ENCODE results near the gene TNS2. TPM values are rescaled to one million over a fixed set of nuclear protein-coding genes. Genes with fewer than 3 reads are reported as not detected.

The TNS2 gene
- total and polyA plus RNA-seq, 2 of the 13 experiments (the other 11 are each of a cell fraction or from before 2014, with no cell fraction given), result 8.9 to 20.4 TPM

DNA sequence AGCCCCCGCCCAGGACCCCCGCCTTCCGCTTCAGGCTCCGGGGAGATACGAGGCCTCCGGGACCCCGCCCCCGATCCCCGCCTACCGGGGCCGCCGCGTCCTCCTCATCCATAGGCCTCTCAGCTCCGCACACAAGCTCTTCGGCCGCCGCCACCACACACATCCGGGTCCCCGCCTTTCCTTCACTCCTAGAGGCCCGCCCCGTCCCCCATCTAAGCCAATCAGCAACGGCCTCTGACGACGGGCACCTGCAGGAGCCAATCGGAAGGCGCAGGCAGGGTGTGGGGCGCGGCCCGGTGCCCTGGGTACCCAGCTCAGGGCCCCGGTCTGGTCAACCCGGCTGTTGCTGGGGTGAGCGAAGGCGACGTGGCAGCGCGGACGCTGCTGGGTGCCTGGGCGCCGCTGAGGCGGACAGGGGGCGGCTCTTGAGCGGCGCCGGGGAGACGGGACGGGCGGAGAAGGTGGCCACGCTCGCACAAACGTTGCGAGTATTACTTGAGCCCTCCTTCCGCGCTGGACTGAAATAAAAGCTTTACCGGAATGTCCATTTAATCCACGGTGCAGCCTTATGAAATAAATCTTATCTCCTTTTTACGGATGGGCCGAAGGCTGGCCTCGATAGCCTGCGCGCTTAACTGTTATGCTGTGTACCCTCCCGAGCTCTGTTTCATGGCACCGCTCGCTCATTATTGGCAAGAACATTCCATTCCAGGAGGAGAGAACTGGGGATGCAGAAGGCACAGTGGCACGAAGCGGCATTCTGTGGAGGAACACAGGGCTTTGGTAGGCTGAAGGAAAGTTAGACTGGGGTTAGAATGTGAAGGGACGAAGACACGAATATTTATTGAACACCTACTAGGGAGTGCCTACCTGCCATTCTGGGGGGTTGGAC lies 29.6 kb downstream of the TNS2 start, which contains the start of gene SPRYD3 (continued):
- TF ChIP-seq, protein P1, sequence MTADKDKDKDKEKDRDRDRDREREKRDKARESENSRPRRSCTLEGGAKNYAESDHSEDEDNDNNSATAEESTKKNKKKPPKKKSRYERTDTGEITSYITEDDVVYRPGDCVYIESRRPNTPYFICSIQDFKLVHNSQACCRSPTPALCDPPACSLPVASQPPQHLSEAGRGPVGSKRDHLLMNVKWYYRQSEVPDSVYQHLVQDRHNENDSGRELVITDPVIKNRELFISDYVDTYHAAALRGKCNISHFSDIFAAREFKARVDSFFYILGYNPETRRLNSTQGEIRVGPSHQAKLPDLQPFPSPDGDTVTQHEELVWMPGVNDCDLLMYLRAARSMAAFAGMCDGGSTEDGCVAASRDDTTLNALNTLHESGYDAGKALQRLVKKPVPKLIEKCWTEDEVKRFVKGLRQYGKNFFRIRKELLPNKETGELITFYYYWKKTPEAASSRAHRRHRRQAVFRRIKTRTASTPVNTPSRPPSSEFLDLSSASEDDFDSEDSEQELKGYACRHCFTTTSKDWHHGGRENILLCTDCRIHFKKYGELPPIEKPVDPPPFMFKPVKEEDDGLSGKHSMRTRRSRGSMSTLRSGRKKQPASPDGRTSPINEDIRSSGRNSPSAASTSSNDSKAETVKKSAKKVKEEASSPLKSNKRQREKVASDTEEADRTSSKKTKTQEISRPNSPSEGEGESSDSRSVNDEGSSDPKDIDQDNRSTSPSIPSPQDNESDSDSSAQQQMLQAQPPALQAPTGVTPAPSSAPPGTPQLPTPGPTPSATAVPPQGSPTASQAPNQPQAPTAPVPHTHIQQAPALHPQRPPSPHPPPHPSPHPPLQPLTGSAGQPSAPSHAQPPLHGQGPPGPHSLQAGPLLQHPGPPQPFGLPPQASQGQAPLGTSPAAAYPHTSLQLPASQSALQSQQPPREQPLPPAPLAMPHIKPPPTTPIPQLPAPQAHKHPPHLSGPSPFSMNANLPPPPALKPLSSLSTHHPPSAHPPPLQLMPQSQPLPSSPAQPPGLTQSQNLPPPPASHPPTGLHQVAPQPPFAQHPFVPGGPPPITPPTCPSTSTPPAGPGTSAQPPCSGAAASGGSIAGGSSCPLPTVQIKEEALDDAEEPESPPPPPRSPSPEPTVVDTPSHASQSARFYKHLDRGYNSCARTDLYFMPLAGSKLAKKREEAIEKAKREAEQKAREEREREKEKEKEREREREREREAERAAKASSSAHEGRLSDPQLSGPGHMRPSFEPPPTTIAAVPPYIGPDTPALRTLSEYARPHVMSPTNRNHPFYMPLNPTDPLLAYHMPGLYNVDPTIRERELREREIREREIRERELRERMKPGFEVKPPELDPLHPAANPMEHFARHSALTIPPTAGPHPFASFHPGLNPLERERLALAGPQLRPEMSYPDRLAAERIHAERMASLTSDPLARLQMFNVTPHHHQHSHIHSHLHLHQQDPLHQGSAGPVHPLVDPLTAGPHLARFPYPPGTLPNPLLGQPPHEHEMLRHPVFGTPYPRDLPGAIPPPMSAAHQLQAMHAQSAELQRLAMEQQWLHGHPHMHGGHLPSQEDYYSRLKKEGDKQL (CRISPR knock-in tag; IDR thresholded peaks at IDR 0.05; ENCODE audit: low read depth), result no peak
- TF ChIP-seq, protein P2, sequence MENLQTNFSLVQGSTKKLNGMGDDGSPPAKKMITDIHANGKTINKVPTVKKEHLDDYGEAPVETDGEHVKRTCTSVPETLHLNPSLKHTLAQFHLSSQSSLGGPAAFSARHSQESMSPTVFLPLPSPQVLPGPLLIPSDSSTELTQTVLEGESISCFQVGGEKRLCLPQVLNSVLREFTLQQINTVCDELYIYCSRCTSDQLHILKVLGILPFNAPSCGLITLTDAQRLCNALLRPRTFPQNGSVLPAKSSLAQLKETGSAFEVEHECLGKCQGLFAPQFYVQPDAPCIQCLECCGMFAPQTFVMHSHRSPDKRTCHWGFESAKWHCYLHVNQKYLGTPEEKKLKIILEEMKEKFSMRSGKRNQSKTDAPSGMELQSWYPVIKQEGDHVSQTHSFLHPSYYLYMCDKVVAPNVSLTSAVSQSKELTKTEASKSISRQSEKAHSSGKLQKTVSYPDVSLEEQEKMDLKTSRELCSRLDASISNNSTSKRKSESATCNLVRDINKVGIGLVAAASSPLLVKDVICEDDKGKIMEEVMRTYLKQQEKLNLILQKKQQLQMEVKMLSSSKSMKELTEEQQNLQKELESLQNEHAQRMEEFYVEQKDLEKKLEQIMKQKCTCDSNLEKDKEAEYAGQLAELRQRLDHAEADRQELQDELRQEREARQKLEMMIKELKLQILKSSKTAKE (CRISPR knock-in tag; IDR thresholded peaks at IDR 0.05; ENCODE audit: borderline replicate concordance), result no peak
- no peak for TF ChIP-seq EP300 (IDR thresholded peaks at IDR 0.05; ENCODE audit: low read depth in 2 of 2, low read length in 2 of 2)
- TF ChIP-seq EP300 (CRISPR knock-in tag; IDR thresholded peaks at IDR 0.05; ENCODE audit: borderline replicate concordance), result no peak; the same call in 1 of the 2 replicates
- TF ChIP-seq, protein P3, sequence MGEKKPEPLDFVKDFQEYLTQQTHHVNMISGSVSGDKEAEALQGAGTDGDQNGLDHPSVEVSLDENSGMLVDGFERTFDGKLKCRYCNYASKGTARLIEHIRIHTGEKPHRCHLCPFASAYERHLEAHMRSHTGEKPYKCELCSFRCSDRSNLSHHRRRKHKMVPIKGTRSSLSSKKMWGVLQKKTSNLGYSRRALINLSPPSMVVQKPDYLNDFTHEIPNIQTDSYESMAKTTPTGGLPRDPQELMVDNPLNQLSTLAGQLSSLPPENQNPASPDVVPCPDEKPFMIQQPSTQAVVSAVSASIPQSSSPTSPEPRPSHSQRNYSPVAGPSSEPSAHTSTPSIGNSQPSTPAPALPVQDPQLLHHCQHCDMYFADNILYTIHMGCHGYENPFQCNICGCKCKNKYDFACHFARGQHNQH (CRISPR knock-in tag; IDR thresholded peaks at IDR 0.05), result no peak
- TF ChIP-seq PHF20 (CRISPR knock-in tag; IDR thresholded peaks at IDR 0.05), result peak; percentile 71
- peak; percentile 41 for TF ChIP-seq RBM39 (IDR thresholded peaks at IDR 0.05; ENCODE audit: low read depth, low read length, poor library complexity, severe bottlenecking)
- TF ChIP-seq, protein P4, sequence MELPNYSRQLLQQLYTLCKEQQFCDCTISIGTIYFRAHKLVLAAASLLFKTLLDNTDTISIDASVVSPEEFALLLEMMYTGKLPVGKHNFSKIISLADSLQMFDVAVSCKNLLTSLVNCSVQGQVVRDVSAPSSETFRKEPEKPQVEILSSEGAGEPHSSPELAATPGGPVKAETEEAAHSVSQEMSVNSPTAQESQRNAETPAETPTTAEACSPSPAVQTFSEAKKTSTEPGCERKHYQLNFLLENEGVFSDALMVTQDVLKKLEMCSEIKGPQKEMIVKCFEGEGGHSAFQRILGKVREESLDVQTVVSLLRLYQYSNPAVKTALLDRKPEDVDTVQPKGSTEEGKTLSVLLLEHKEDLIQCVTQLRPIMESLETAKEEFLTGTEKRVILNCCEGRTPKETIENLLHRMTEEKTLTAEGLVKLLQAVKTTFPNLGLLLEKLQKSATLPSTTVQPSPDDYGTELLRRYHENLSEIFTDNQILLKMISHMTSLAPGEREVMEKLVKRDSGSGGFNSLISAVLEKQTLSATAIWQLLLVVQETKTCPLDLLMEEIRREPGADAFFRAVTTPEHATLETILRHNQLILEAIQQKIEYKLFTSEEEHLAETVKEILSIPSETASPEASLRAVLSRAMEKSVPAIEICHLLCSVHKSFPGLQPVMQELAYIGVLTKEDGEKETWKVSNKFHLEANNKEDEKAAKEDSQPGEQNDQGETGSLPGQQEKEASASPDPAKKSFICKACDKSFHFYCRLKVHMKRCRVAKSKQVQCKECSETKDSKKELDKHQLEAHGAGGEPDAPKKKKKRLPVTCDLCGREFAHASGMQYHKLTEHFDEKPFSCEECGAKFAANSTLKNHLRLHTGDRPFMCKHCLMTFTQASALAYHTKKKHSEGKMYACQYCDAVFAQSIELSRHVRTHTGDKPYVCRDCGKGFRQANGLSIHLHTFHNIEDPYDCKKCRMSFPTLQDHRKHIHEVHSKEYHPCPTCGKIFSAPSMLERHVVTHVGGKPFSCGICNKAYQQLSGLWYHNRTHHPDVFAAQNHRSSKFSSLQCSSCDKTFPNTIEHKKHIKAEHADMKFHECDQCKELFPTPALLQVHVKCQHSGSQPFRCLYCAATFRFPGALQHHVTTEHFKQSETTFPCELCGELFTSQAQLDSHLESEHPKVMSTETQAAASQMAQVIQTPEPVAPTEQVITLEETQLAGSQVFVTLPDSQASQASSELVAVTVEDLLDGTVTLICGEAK (IDR thresholded peaks at IDR 0.05), result no peak
- TF ChIP-seq, protein P4 (CRISPR knock-in tag; IDR thresholded peaks at IDR 0.05), result no peak; the same call in 1 of the 2 replicates

All from HepG2 (cell line).